Measurements from ENCODE around the gene S100A12.

The S100A12 gene

DNA sequence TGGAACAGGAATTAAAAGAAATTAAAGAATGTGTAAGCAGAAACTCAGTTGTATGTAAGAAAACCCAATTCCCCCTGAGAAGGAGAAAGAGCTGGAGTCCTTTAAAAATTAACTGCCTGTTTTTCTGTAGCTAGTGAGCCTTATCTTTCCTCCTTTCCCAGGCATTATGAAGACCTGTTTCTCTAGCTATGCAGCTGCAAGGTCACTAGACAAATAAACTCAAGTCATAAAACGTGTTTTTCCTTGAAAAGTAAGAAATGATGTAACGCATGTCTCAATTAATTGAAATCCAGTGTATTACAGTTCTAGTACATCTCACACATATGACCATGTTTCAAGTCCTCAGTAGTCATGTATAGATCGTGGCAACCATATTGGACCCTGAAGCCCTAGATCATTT is 5.3 kb downstream of the S100A12 start:
- DNase-seq (ENCODE audit: extremely low read depth, insufficient read length) = no peak
- Histone ChIP-seq H3K36me3 (ENCODE audit: control insufficient read depth, insufficient read depth, low read length) (no peaks in the 10 kb centered on the region), H3K4me3 (replicated peaks; ENCODE audit: low read depth, low read length) (no peak overlapping the region), H3K27me3 (replicated peaks; ENCODE audit: control insufficient read depth, insufficient read depth, low read length) (peaks cover 2% of the 10 kb centered on the region)
- TF ChIP-seq, protein P1, sequence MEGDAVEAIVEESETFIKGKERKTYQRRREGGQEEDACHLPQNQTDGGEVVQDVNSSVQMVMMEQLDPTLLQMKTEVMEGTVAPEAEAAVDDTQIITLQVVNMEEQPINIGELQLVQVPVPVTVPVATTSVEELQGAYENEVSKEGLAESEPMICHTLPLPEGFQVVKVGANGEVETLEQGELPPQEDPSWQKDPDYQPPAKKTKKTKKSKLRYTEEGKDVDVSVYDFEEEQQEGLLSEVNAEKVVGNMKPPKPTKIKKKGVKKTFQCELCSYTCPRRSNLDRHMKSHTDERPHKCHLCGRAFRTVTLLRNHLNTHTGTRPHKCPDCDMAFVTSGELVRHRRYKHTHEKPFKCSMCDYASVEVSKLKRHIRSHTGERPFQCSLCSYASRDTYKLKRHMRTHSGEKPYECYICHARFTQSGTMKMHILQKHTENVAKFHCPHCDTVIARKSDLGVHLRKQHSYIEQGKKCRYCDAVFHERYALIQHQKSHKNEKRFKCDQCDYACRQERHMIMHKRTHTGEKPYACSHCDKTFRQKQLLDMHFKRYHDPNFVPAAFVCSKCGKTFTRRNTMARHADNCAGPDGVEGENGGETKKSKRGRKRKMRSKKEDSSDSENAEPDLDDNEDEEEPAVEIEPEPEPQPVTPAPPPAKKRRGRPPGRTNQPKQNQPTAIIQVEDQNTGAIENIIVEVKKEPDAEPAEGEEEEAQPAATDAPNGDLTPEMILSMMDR (IDR thresholded peaks at IDR 0.05; ENCODE audit: insufficient read depth, low read length, poor library complexity, severe bottlenecking) = no peak

DNA sequence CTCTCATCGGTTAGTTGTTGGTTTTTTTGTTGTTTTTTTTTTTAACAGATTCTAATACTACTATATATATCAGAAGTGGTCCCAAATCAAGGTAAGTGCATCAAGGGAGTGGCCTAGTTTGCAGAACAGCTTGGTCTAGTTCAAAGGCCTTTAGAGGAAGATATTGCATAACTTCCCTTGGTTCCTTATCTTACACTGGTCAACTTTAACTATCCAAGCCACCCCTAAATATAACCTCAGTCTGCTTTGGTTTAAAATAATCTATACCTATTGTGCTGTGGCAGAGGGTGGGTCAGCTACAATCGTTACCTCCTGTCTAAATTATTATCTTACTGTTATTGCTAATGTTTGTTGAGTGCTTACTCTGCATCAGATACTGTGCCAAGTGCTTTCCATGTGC is 6.9 kb downstream of the S100A12 start:
- Histone ChIP-seq H3K27me3 (replicated peaks; ENCODE audit: control insufficient read depth, insufficient read depth, low read length) (peaks cover 2% of the 10 kb centered on the region), H3K36me3 (ENCODE audit: control insufficient read depth, insufficient read depth, low read length) (no peaks in the 10 kb centered on the region), H3K4me3 (replicated peaks; ENCODE audit: low read depth, low read length) (no peak overlapping the region)
- DNase-seq (ENCODE audit: extremely low read depth, insufficient read length) = no peak
- TF ChIP-seq, protein P1 (IDR thresholded peaks at IDR 0.05; ENCODE audit: insufficient read depth, low read length, poor library complexity, severe bottlenecking) = no peak

DNA sequence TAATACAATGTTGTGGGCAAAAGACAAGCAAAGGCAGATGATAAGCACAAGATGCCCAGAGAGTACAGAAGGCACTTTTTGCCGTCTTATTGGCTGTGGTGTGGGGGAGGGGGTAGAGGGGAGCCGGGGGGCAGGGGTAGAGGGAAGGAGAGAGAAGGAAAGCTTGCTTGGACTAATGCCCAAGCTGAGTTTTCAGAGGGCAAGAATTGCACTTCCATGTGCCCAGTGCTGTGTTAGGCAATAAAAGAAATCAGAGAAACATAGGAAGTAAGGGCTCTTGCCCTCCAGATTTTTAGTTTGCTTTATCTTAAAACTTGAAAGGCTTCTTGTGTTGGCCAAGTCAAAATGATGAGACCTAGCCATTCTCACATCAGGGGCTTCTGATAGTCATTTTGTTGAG is 8.3 kb downstream of the S100A12 start:
- no peak overlapping the region for H3K4me3 ChIP-seq (replicated peaks; ENCODE audit: low read depth, low read length)
- TF ChIP-seq, protein P1 (IDR thresholded peaks at IDR 0.05; ENCODE audit: insufficient read depth, low read length, poor library complexity, severe bottlenecking) = no peak
- DNase-seq (ENCODE audit: extremely low read depth, insufficient read length) = no peak
- H3K36me3 ChIP-seq (ENCODE audit: control insufficient read depth, insufficient read depth, low read length) = no peaks in the 10 kb centered on the region
- peaks cover 2% of the 10 kb centered on the region for H3K27me3 ChIP-seq (replicated peaks; ENCODE audit: control insufficient read depth, insufficient read depth, low read length)

DNA sequence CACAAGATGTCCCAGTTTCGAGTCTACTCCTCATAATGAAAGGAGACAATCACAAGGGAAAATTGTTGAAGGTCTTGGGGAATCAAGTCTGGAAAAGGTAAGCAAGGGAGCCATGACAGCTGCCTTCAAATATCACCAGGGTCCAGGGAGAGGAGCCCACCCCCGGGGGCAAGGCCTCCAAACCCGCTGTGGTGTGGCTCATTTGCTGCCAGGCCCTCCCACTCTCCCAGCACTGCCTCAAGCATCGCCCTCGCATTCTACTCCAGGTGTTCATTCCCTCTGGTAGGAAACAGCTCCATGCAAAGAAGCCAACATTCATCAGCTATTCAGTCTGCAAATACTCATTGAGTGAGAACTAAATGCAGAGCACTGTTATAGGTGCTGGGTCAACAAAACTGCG is 9.2 kb downstream of the S100A12 start:
- no peaks in the 10 kb centered on the region for H3K36me3 ChIP-seq (ENCODE audit: control insufficient read depth, insufficient read depth, low read length)
- TF ChIP-seq, protein P1 (IDR thresholded peaks at IDR 0.05; ENCODE audit: insufficient read depth, low read length, poor library complexity, severe bottlenecking) = no peak
- H3K4me3 ChIP-seq (replicated peaks; ENCODE audit: low read depth, low read length) = no peak overlapping the region
- DNase-seq (ENCODE audit: extremely low read depth, insufficient read length) = no peak
- H3K27me3 ChIP-seq (replicated peaks; ENCODE audit: control insufficient read depth, insufficient read depth, low read length) = peaks cover 2% of the 10 kb centered on the region

DNA sequence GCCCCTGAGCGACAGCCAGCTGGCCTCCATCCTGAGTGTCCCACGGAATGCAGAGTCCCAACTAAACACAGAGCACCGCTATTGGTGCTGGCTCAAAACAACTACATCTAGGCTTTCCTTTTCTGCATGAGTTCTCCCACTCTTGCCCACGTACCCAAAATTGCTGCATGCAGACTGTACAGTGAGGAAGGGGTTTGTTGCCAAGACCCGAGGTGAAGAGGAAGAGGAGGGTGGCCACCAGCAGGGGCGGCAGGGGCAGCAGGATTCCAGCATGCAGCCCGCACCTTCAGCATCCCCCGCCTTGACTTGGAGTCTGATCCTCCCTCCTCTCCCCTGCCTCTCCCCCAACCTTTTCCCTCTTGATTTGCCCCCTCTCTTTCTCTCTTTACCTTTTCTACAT is 9.7 kb downstream of the S100A12 start:
- no peaks in the 10 kb centered on the region for H3K36me3 ChIP-seq (ENCODE audit: control insufficient read depth, insufficient read depth, low read length)
- H3K27me3 ChIP-seq (replicated peaks; ENCODE audit: control insufficient read depth, insufficient read depth, low read length) = peaks cover 2% of the 10 kb centered on the region
- no peak overlapping the region for H3K4me3 ChIP-seq (replicated peaks; ENCODE audit: low read depth, low read length)
- DNase-seq (ENCODE audit: extremely low read depth, insufficient read length) = no peak
- TF ChIP-seq, protein P1 (IDR thresholded peaks at IDR 0.05; ENCODE audit: insufficient read depth, low read length, poor library complexity, severe bottlenecking) = no peak
